ENCODE results near the gene RASSF10. TPM values are rescaled to one million over a fixed set of nuclear protein-coding genes. Genes with fewer than 3 reads are reported as not detected.
"Not testable (repeated sequence)": the region's sequence is repeated elsewhere in the genome, so short reads cannot be mapped to it uniquely, and the experiment has no call there.

RASSF10 gene
- polyA plus RNA-seq, 2 of the 4 experiments (the other 2 are of a cell fraction), result 3.9 to 10.3 TPM

DNA sequence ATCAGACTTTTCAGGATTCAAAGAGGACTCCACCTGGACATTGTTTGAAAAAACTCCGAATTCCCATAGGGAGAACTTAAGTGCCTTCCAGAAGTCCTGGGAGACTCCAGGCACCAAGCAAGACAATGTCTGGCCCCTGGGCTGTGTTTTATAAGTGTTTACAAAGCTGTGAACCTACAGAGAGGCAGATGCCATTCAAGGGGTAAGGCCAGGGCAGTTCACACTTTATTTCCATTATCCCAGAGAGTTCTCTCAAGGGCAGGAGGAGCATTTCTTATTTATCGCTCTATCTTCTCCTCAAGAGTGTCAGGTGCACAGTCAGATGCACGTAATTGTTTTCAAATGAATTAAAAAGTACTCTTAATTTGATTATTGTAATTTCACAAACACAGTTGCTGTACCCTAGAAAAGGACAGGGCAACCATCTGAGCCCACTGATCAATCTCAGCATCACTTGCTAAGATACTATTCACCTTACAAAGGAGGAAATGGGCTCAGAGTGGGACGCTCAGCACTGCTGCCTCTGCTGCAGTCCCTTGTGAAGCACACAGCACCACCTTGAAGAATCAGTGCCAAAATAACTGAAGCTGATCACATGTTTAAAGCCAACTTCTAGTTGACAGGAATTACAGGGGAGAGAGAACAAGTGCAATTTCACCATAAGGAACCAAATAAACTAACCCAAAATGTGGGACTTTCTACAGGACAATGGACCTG is 35.0 kb downstream of the RASSF10 start (continued):
- no peak for TF ChIP-seq TFCP2L1 (CRISPR knock-in tag; IDR thresholded peaks at IDR 0.05)

DNA sequence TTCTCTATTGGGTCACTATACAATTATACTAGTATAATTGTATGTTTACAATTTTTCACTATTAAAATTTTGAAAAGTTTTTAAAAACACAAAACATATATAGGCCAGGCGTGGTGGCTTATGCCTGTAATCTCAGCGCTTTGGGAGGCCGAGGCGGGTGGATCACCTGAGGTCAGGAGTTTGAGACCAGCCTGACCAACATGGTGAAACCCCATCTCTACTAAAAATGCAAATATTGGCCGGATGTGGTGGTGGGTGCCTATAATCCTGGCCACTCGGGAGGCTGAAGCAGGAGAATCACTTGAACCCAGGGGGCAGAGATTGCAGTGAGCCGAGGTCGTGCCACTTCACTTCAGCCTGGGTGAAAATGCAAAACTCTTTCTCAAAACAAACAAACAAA is 36.0 kb downstream of the RASSF10 start:
- H3K27ac ChIP-seq; FAIRE-seq; H3K4me2 ChIP-seq; ATAC-seq; H3K4me3 ChIP-seq; DNase-seq (ENCODE audit: low read depth in 1 of 2, low spot score in 1 of 2); POLR2A ChIA-PET; H3K9me3 ChIP-seq: not testable (repeated sequence)
- peaks cover 29% of the 10 kb centered on the region for H3K4me1 ChIP-seq
- CTCF ChIA-PET, result interaction anchor here (1.4 kb wide), 1 partner anchor 11 kb away, joined by 4 read pairs; no protein-coding TSS in a partner anchor
- WGBS (ENCODE audit: missing lambda C conversion rate), result 89% methylated on average over 8 of the region's 8 CpGs

DNA sequence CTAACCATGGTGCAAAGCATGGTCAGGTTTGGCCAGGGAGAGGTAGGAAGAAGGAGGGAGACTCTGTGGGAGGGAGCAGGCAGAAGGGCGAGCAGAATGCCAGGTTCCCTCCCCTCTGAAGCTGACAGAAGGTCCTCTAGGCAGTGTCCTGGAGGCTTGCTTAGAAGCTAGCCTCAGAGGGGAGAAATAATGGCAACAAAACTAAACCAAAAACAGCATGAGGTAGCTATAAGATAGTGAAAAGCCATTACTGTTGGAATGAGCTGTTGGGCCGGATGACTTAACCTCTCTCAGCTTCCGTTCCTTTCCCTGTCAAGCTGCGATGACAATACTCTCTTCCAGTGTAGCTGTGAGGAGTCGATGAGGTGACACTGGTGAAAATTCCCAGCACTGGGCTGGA is 36.6 kb downstream of the RASSF10 start:
- Histone ChIP-seq H3K4me1 (peaks cover 31% of the 10 kb centered on the region), H3K27ac (no peak overlapping the region), H3K4me3 (no peak overlapping the region), H3K9me3 (peaks cover 9% of the 10 kb centered on the region; the same call in 1 of the 3 replicates), H3K4me2 (no peak overlapping the region)
- CTCF ChIA-PET, result interaction anchor here (1.1 to 1.8 kb wide), 5 partner anchors 9 to 138 kb away, joined by 3 to 13 read pairs (median 4); no protein-coding TSS in a partner anchor
- 79% methylated on average over 5 of the region's 5 CpGs for WGBS (ENCODE audit: missing lambda C conversion rate)
- ATAC-seq, result no peak
- no peak for DNase-seq (ENCODE audit: low read depth in 1 of 2, low spot score in 1 of 2)
- POLR2A ChIA-PET, result no interaction called here
- FAIRE-seq, result no peak
- no peak for TF ChIP-seq RAD21 (conservative IDR thresholded peaks at IDR 0.05 in 1 of 2, IDR thresholded peaks at IDR 0.05 in 1 of 2)
- TF ChIP-seq TFCP2L1 (CRISPR knock-in tag; IDR thresholded peaks at IDR 0.05), result no peak
- TF ChIP-seq HOXB13 (CRISPR knock-in tag; IDR thresholded peaks at IDR 0.05; ENCODE audit: low read depth), result no peak
- TF ChIP-seq, protein P1, sequence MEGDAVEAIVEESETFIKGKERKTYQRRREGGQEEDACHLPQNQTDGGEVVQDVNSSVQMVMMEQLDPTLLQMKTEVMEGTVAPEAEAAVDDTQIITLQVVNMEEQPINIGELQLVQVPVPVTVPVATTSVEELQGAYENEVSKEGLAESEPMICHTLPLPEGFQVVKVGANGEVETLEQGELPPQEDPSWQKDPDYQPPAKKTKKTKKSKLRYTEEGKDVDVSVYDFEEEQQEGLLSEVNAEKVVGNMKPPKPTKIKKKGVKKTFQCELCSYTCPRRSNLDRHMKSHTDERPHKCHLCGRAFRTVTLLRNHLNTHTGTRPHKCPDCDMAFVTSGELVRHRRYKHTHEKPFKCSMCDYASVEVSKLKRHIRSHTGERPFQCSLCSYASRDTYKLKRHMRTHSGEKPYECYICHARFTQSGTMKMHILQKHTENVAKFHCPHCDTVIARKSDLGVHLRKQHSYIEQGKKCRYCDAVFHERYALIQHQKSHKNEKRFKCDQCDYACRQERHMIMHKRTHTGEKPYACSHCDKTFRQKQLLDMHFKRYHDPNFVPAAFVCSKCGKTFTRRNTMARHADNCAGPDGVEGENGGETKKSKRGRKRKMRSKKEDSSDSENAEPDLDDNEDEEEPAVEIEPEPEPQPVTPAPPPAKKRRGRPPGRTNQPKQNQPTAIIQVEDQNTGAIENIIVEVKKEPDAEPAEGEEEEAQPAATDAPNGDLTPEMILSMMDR (IDR thresholded peaks at IDR 0.05), result no peak
- TF ChIP-seq PHF8 (IDR thresholded peaks at IDR 0.05; ENCODE audit: borderline replicate concordance, low read depth), result no peak
- no peak for TF ChIP-seq BHLHE40 (IDR thresholded peaks at IDR 0.05; ENCODE audit: low read depth, low read length)
- no peak for TF ChIP-seq FOXS1 (CRISPR knock-in tag; IDR thresholded peaks at IDR 0.05)
- no peak for TF ChIP-seq RCOR1 (IDR thresholded peaks at IDR 0.05; ENCODE audit: low read depth, low read length)
- no peak for TF ChIP-seq NPAS2 (CRISPR knock-in tag; IDR thresholded peaks at IDR 0.05; ENCODE audit: borderline replicate concordance)
- TF ChIP-seq, protein P2, sequence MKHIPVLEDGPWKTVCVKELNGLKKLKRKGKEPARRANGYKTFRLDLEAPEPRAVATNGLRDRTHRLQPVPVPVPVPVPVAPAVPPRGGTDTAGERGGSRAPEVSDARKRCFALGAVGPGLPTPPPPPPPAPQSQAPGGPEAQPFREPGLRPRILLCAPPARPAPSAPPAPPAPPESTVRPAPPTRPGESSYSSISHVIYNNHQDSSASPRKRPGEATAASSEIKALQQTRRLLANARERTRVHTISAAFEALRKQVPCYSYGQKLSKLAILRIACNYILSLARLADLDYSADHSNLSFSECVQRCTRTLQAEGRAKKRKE (CRISPR knock-in tag; IDR thresholded peaks at IDR 0.05; ENCODE audit: low read depth), result no peak
- TF ChIP-seq MAZ (IDR thresholded peaks at IDR 0.05; ENCODE audit: borderline replicate concordance, low read depth, low read length), result no peak
- no peak for TF ChIP-seq HEYL (CRISPR knock-in tag; IDR thresholded peaks at IDR 0.05)
- no peak for TF ChIP-seq ZNF302 (CRISPR knock-in tag; IDR thresholded peaks at IDR 0.05)
- TF ChIP-seq, protein P3, sequence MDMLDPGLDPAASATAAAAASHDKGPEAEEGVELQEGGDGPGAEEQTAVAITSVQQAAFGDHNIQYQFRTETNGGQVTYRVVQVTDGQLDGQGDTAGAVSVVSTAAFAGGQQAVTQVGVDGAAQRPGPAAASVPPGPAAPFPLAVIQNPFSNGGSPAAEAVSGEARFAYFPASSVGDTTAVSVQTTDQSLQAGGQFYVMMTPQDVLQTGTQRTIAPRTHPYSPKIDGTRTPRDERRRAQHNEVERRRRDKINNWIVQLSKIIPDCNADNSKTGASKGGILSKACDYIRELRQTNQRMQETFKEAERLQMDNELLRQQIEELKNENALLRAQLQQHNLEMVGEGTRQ (IDR thresholded peaks at IDR 0.05), result no peak
- no peak for TF ChIP-seq EHF (CRISPR knock-in tag; IDR thresholded peaks at IDR 0.05)
- TF ChIP-seq POLR2AphosphoS2 (conservative IDR thresholded peaks at IDR 0.05; ENCODE audit: low read length), result no peak
- no peak for TF ChIP-seq NR3C1 (IDR thresholded peaks at IDR 0.05)

Measured in A549 (cell line).